ENCODE measurements around the gene FAM241A.
"Not testable (repeated sequence)": the region's sequence is repeated elsewhere in the genome, so short reads cannot be mapped to it uniquely, and the experiment has no call there.

FAM241A gene

DNA sequence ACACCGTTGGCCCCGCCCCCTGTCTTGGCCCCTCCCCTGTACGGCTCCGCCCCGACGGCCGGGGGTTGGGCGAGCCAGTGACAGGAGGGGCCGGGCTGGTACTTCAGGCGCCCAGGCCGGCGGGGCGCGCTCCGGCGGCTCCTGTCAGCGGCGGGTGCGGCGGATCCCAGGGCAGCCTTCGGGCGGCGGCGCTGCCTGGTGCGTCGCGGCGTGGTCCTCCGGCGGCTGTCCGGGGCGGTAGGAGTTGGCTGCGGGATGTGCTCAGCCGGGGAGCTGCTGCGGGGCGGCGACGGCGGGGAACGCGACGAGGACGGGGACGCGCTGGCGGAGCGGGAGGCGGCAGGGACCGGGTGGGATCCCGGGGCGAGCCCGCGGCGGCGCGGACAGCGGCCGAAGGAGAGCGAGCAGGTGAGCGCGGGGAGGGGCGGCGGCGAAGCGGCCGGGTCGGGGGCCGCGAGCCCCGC lies at the start of gene FAM241A:
TSS of gene FAM241A (plus strand) at position 129 of the 464 bp plus-strand sequence. CDS start at position 256, 127 bp downstream.
- DNase-seq, result peak; percentile 12 to 91 (median 76)

- no peak for DNase-seq
These were observed 46.3 kb upstream of the FAM241A start for GRCh38 chr4:112098841-112099530.

GRCh38 chr4:112099701-112100297 lies 45.5 kb upstream of the FAM241A start:
- DNase-seq, result peak in 1 of 56 donors; percentile 60

DNA sequence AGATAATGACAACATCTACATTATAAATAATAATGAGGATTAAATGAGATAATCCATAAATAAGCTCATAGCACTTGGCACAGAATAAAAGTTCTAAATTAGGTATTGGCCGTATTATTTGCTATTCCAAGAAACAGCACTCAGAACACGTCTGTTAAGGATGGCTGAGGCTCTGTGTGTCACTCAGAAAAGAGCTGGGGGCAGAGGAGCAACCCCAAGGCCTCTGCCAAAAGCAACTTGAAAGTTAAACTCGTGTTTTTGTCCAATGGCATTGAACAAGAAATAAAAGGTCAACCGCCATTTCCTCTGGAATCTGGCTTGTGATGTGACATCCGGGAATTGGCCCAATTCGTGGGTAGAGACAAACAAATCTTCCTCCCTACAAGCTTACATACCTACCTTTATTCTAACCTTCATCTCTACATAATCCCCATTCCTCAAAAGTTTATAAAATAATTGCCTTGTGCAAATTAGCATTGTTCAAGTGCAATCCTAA lies 42.3 kb upstream of the FAM241A start:
- no peak for DNase-seq

DNA sequence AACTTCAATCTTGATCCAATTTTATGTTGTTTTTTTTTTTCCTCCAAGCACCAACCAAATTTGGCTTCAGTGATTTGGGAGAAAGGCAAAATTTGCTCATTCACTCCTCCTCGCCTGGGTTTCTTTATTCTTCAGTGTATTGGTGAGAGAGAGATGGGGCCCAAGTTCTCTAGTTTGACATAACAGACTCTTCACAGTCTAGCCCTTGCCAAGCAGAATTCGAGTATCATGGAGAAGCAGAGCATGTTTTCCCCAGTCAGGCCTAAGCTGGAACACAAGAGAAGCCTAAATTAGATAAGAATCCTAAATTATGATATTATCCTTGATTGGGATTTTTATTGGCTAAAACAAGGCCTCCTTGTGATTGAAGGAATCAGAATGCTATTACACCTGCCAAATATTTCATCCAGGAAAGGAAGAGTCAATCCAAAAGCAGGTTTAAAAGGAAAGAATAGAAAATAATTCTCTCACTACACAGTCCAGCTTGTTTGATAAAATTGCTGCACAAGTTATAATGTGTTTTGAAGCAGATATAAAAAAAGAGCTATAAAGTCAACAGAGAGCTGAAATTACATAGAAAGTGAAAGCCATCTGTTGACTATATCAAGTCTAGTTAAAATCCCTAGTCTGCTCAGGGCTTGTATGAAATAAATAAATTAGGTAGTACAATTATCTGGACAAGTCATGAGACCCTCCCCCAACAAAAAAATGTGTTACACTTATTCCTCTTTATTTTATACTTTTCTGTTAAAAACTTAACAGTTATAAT lies 39.9 kb upstream of the FAM241A start:
- DNase-seq, result no peak

DNA sequence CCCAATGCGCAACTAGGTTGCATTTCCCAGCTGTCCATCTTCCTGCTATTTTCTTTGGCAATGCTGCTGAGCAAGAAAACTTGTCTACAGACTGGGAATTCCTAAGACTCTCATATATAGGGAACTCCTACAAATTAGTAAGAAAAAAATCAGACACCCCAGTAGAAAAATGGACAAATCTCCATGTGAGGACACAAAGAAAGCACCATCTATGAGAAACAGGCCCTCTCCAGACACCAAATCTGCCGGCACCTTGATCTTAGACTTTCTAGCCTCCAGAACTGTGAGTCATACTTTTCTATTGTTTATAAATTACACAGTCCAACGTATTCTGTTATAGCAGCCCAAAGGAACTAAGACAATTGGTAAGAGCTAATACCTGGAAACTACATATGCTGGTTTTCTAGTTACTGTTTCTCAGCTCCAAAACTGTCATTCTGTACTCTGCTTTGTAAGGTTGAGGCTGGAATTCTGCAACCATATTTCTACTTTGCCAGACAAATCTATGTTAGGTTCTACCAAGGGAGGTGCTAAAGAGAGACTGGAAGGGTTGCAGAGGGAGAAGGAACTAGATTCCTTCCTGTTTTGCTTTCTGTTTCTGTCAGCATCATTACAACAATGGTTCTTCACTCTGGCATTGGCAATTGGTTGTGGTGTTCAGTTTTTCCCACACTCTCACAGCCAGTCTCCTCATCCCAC lies 35.7 kb upstream of the FAM241A start:
- no peak for DNase-seq

- DNase-seq, result no peak
These were observed 35.2 kb upstream of the FAM241A start for GRCh38 chr4:112110059-112110425.

DNA sequence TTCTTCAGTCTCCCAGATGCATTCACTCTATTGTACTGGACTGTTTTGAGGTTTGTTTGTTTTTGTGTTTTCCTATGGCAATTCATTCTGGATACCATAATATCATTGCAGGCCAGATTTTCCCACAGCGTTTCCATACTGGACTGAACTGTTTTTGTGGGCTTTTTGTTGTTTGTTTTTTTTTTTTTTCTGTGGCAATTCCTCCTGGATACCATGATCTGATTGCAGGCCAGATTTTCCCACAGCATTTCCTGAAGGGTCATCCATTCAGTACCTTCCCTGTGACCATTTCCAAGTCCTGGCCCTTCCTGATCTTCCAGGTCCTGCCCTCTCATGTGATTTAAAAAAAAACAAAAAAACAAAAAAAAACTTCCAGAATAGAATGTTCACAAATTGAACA lies 33.9 kb upstream of the FAM241A start:
- DNase-seq, result no peak

- DNase-seq, result not testable (repeated sequence)
These were observed 33.2 kb upstream of the FAM241A start for GRCh38 chr4:112112095-112112494.

GRCh38 chr4:112112590-112113170 lies 32.6 kb upstream of the FAM241A start:
- no peak for DNase-seq

GRCh38 chr4:112113864-112114263 lies 31.4 kb upstream of the FAM241A start:
- DNase-seq, result no peak

DNA sequence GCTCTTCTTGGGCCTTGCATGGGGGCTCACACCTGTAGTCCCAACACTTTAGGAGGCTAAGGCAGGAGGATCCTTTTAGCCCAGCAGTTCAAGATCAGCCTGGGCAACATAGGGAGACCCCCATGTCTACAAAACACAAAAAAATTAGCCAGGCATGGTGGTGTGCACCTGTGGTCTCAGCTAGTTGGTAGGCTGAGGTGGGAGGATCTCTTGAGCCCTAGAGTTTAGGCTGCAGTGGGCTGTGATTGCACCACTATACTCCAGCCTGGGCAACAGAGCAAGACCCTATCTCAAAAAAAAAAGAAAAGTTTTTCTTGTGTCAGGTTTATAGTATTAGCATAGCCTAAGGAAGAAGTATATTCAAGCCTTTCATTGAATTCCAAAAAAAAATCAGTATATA lies 30.8 kb upstream of the FAM241A start:
- DNase-seq, result no peak

- DNase-seq, result no peak
These were observed 26.4 kb upstream of the FAM241A start for GRCh38 chr4:112118742-112119352.

GRCh38 chr4:112119353-112119783 lies 25.9 kb upstream of the FAM241A start:
- no peak for DNase-seq

- DNase-seq, result no peak
These were observed 25.2 kb upstream of the FAM241A start for GRCh38 chr4:112120021-112120420.

DNA sequence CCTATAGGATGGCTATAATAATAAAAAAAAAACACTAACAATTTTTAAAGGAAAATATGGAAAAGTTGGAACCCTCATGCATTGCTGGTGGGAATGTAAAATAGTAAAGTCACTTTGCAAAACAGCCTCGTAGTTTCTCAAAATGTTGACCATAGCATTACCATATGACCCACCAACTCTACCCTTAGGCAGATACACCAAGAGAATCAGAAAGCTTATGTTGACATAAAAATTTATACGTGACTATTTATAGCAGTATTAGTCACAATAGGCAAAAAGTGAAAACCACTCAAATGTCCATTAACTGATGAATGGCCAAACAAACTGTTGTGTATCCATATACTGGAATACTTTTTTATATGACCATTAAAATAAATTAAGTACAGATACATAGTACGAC lies 19.8 kb upstream of the FAM241A start:
- DNase-seq, result no peak

DNA sequence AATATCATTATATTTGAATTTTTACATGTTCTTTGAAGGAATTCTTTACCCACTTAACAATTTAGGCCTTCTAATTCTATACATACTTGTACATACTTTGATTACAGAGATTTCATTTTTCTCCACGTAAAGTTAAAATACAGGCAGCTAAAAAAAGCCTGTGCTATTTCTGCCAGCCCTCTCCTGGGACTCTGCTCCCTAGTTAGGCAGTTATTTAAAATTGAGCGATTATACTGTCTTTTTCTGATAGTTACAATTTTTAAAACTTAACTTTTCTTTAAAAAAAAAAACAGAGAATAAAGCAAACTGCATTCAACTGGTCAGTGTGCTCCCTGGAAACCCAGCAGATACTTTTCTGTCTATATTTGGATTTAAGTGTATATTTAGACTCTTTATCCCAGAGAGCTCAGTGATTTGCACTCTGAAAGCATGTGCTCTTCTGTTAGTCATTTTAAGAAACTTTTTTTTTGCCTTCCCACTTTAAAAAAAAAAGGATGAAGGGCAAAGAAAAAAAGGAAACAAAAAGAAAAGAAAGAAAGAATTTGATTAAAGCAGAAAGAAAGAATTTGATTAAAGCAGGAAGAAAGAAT lies 18.1 kb upstream of the FAM241A start:
- DNase-seq, result no peak

DNA sequence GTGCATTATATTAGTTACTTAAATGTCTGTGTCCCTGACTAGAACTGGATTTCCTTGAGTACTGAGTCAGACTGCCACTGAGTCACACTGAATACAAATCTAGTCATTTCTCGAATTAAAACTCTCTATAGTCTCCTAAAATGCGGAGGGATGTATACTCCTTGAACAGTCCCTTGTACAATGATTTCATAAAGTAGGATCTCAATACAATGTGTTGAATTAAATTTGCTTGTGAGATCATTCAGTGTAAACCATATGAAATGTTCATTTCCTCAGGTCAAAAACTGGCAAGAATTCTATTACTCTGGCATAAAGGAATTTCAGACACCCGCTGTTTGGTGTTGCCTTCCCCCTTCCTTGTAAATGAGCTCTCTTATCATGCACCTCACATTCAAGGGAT lies 17.5 kb upstream of the FAM241A start:
- DNase-seq, result no peak

GRCh38 chr4:112128452-112128851 lies 16.8 kb upstream of the FAM241A start:
- no peak for DNase-seq

GRCh38 chr4:112130906-112131305 lies 14.3 kb upstream of the FAM241A start:
- no peak for DNase-seq

Measured in amygdala (tissue), 56 donors.